Activated B cell treated with CpG ODN at 0.5 μM for 24 hours (primary cell): ENCODE results near the gene VKORC1. TPM values are rescaled to one million over a fixed set of nuclear protein-coding genes. Genes with fewer than 3 reads are reported as not detected.

Source experiments
- ATAC-seq: fragments of 200-7000 bp; cut with Tn5 transposase; one replicate; pipeline ENCODE4 v1.10.0; 2021; ENCODE audit warnings: low read depth, mild to moderate bottlenecking, moderate library complexity
- CTCF ChIA-PET: fragments of 350-600 bp; sonication (Branson Sonifier 250); formaldehyde crosslinking; loops from one replicate; lab custom pipeline; 2021; ENCODE audit warnings: antibody characterized with exemption; lab: Charles Lee
- POLR2A ChIA-PET: fragments of 350-600 bp; sonication (Branson Sonifier 250); formaldehyde crosslinking; loops from one replicate; lab custom pipeline; 2021; ENCODE audit warnings: antibody characterized with exemption; lab: Charles Lee
- DNase-seq: peaks from one replicate; pipeline ENCODE4 v3.0.0; 2022
- H3K27ac Mint-ChIP-seq: one replicate; pipeline ENCODE4 v1.8.0; 2020; ENCODE audit warnings: mixed read lengths
- H3K27me3 Mint-ChIP-seq: one replicate; pipeline ENCODE4 v1.8.0; 2021; ENCODE audit warnings: mixed read lengths
- H3K36me3 Mint-ChIP-seq: one replicate; pipeline ENCODE4 v1.8.0; 2021; ENCODE audit warnings: low read depth, mixed read lengths
- H3K4me1 Mint-ChIP-seq: one replicate; pipeline ENCODE4 v1.8.0; 2021; ENCODE audit warnings: mixed read lengths
- H3K4me3 Mint-ChIP-seq: one replicate; pipeline ENCODE4 v1.8.0; 2020; ENCODE audit warnings: mild to moderate bottlenecking, mixed read lengths
- H3K9me3 Mint-ChIP-seq: one replicate; pipeline ENCODE4 v1.8.0; 2020; ENCODE audit warnings: mixed read lengths
- CTCF ChIP-seq: fragments of 200-600 bp; IDR thresholded peaks from one replicate; pipeline ENCODE4 v1.8.0; 2022; ENCODE audit warnings: antibody characterized with exemption, mild to moderate bottlenecking
- intact Hi-C: fragments of 100-400 bp; cut with micrococcal nuclease; formaldehyde crosslinking; loops from one replicate; pipeline ENCODE4 v1.15.1; 2024
- total RNA-seq: library from RNA; stranded (reverse); gene quantifications from 2 replicates; pipeline ENCODE4 v1.2.3, GENCODE V29; 2022

The VKORC1 gene
- total RNA-seq, 1 donor from 2014 or later, result 41.9 TPM

- Mint-ChIP-seq H3K27me3 (no peaks in the 10 kb centered on the region), H3K4me3 (no peak overlapping the region), H3K36me3 (peaks cover 32% of the 10 kb centered on the region), H3K9me3 (no peaks in the 10 kb centered on the region), H3K27ac (no peak overlapping the region), H3K4me1 (no peaks in the 10 kb centered on the region)
- no peak for TF ChIP-seq CTCF
- ATAC-seq (no peak), DNase-seq (no peak)
- ChIA-PET CTCF (no interaction called here), POLR2A (interaction anchor here (0.7 kb wide), 2 partner anchors 21 to 295 kb away, joined by 4 to 5 read pairs; no protein-coding TSS in a partner anchor)
- intact Hi-C loops, result no loop called here
Measured at GRCh38 chr16:31043898-31044481, 50.6 kb downstream of the VKORC1 start.

DNA sequence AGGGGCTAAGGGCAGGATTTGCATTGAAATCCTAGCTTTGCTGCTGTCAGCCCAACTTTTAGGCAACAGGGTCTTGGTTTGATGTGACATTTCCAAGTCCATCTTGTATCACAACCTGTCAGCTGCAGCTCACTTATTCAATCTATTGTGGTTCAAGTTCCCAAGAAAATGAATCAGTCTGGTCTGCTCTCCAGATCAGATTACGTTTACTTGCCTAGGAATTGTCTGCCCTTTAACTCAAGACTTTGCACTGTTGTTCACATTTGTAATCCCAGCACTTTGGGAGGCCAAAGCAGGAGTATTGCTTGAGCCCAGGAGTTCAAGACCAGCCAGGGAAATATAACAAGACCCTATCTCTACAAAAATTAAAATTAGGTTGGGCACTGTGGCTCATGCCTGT is 51.2 kb downstream of the VKORC1 start:
- intact Hi-C loops, result no loop called here
- POLR2A ChIA-PET, result interaction anchor here (0.7 kb wide), 2 partner anchors 22 to 294 kb away, joined by 4 to 5 read pairs; no protein-coding TSS in a partner anchor
- no peaks in the 10 kb centered on the region for H3K27me3 Mint-ChIP-seq
- no peak for TF ChIP-seq CTCF
- H3K9me3 Mint-ChIP-seq, result no peaks in the 10 kb centered on the region
- no peak overlapping the region for H3K4me3 Mint-ChIP-seq
- CTCF ChIA-PET, result no interaction called here
- no peaks in the 10 kb centered on the region for H3K4me1 Mint-ChIP-seq
- no peak overlapping the region for H3K27ac Mint-ChIP-seq
- ATAC-seq, result no peak
- DNase-seq, result no peak
- H3K36me3 Mint-ChIP-seq, result peaks cover 38% of the 10 kb centered on the region

DNA sequence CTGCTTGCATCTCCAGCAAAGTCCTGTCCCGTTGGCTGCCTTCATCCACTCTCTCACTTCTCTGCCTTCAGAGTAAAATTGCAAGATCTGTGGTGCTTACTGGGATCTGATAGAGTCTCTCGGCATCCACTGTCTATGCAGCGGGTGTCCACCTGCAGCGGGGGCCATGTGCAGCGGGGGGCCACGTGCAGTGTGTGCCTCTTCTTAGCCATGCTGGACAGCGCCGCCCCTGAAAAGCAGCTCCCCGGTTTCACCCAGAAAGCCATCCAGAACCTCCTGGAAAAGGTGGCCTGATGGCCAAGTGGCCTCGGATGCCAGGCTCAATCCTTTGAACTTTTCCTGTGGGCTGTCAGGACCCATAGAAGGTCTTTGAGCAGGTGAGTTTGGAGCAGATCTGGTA is 51.7 kb downstream of the VKORC1 start:
- H3K27ac Mint-ChIP-seq, result no peak overlapping the region
- H3K27me3 Mint-ChIP-seq, result no peaks in the 10 kb centered on the region
- peaks cover 43% of the 10 kb centered on the region for H3K36me3 Mint-ChIP-seq
- ATAC-seq (no peak), DNase-seq (no peak)
- H3K4me3 Mint-ChIP-seq, result no peak overlapping the region
- H3K4me1 Mint-ChIP-seq, result no peaks in the 10 kb centered on the region
- H3K9me3 Mint-ChIP-seq, result no peaks in the 10 kb centered on the region
- intact Hi-C loops, result no loop called here
- CTCF ChIA-PET, result no interaction called here
- POLR2A ChIA-PET, result no interaction called here
- no peak for TF ChIP-seq CTCF

Other genes starting within 250 kb of the VKORC1 start
- gene BCL7C, start 200.7 kb downstream of the VKORC1 start, total RNA-seq, result 32.2 and 35.7 TPM in 2 replicates
- 0.56 and 0.62 TPM in 2 replicates for gene CTF1, start 198.2 kb downstream of the VKORC1 start, total RNA-seq
- gene FBXL19, start 171.2 kb downstream of the VKORC1 start, total RNA-seq, result 20.3 and 24.2 TPM in 2 replicates
- 25.1 and 30.6 TPM in 2 replicates for gene ORAI3, start 145.7 kb downstream of the VKORC1 start, total RNA-seq
- 29.6 and 32.8 TPM in 2 replicates for gene SETD1A, start 137.0 kb downstream of the VKORC1 start, total RNA-seq
- gene HSD3B7, start 109.6 kb downstream of the VKORC1 start, total RNA-seq, result 1.3 and 1.6 TPM in 2 replicates
- gene STX1B, start 84.2 kb downstream of the VKORC1 start, total RNA-seq, result 1.2 and 1.6 TPM in 2 replicates
- 106 and 107 TPM in 2 replicates for gene STX4, start 61.2 kb downstream of the VKORC1 start, total RNA-seq
- gene ZNF668, start 20.6 kb downstream of the VKORC1 start, total RNA-seq, result 8.3 and 10.1 TPM in 2 replicates
- 32.4 and 32.5 TPM in 2 replicates for gene ZNF646, start 20.4 kb downstream of the VKORC1 start, total RNA-seq
- 5.1 and 5.5 TPM in 2 replicates for gene PRSS53, start 5.9 kb downstream of the VKORC1 start, total RNA-seq
- gene BCKDK, start 13.6 kb upstream of the VKORC1 start, total RNA-seq, result 24.8 and 27.3 TPM in 2 replicates
- 82.1 and 93.7 TPM in 2 replicates for gene KAT8, start 22.9 kb upstream of the VKORC1 start, total RNA-seq
- gene PRSS8, start 40.9 kb upstream of the VKORC1 start, total RNA-seq, result not detected in 2 replicates
- 0.56 and 0.60 TPM in 2 replicates for gene PRSS36, start 55.3 kb upstream of the VKORC1 start, total RNA-seq
- gene FUS, start 85.3 kb upstream of the VKORC1 start, total RNA-seq, result 681 and 752 TPM in 2 replicates
- gene PYCARD, start 108.0 kb upstream of the VKORC1 start, total RNA-seq, result 21.7 and 27.8 TPM in 2 replicates
- 0.16 TPM in 1 of 2 replicates, not detected in the other for gene TRIM72, start 119.3 kb upstream of the VKORC1 start, total RNA-seq
- 0.27 TPM in 1 of 2 replicates, not detected in the other for gene PYDC1, start 122.3 kb upstream of the VKORC1 start, total RNA-seq
- 40.6 and 44.6 TPM in 2 replicates for gene ITGAM, start 165.2 kb upstream of the VKORC1 start, total RNA-seq